HTR-8/SVneo (cell line): Measurements from ENCODE around the gene MEPCE.
"Not testable (repeated sequence)": the region's sequence is repeated elsewhere in the genome, so short reads cannot be mapped to it uniquely, and the experiment has no call there.

Source experiments
- DNase-seq: peaks from one replicate; pipeline ENCODE4 v3.0.0; 2011; ENCODE audit warnings: low spot score, mixed read lengths; ENCODE audit not compliant: insufficient read length
- FAIRE-seq: peaks from 2 replicates; lab custom pipeline; 2011; peaks lifted over from hg19 to GRCh38; lab: Jason Lieb, UNC

Gene MEPCE

GRCh38 chr7:100432621-100433275 lies 3.1 kb downstream of the MEPCE start:
- no peak for FAIRE-seq
- DNase-seq, result no peak

- no peak for DNase-seq
- no peak for FAIRE-seq
These were observed 3.6 kb downstream of the MEPCE start for GRCh38 chr7:100433276-100433591.

DNA sequence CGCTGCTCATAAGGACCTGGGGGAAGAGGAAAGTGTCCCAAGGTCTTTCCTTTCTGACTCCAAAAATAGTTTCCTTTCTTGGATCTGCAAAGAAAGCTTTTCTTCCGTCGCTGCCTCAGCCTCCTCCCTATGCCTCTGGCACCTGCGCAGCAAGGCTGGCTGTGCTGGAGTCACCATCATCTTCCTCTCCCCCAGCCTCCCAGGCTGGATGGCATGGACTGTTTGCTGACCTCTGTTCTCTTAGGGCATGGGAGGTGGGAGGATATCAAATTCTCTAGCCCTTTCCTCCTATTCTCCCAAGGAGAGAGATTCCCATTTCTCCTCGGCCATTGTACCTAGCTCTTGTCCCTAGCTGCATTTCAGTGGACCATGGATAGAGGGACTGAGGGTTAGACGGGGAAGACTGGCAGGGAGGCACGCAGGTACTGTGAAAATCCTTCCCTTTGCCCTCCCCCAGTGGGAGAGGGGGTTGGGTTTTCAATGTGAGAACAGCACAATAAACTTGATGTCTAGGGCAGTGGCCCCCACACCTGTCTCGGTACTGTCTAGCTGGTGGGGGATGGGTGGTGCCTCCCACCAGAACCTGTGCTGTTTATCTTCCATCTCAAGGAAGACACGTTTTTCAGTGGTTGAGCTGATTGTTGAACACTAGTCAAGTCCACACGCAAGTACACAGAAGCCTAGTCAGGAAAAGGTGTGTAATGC lies 4.1 kb downstream of the MEPCE start:
- FAIRE-seq (no peak), DNase-seq (no peak)

GRCh38 chr7:100434297-100435144 lies 4.9 kb downstream of the MEPCE start:
- DNase-seq (no peak), FAIRE-seq (no peak)

DNA sequence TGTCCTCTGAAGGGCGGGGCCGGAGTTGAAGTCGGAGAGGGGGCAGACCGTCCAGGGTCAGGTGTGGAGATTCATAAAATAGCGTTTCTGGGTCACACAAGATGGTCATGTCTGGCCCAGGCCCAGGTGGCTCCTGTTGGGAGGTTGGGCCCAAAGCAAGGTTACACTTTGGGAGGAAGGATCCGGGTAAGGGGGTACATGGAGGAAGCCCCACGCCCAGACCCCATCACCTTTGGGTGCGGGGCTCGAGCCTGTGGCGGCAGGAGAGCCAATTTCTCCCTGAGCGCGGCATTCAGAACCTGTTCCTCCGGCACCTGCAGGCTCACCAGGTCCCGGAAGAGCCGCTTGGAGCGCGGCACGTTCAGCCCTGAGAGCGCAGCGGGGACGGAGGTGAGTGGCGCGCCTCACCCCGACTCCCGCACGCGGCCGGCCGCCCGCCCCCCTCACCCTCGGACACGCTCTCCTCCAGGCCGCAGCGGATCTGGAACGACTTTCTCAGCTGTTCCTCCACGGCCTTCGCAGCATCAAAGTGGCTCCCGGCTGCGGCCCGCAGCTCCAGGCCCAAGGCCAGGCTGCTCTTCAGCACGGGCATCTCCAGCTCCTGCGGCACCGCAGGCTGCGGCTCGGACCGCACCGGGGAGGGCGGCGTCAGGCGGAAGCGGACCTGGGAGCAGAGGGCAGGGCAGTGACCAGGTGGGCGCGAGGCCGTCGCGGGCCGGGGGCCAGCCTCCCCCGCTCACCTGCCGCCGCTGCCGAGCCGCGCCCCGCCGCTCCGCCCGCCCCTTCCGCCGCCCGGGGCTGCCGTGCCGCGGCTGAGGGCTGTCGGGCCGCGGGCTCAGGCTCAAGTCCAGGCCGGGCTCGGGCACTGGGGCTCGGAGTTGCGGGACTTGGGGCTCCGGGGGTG lies 6.0 kb downstream of the MEPCE start:
- DNase-seq (no peak), FAIRE-seq (no peak)

- DNase-seq (no peak), FAIRE-seq (no peak)
These were observed 7.8 kb downstream of the MEPCE start for GRCh38 chr7:100437150-100438100.

- no peak for FAIRE-seq
- no peak for DNase-seq
These were observed 8.5 kb downstream of the MEPCE start for GRCh38 chr7:100438172-100438571.

DNA sequence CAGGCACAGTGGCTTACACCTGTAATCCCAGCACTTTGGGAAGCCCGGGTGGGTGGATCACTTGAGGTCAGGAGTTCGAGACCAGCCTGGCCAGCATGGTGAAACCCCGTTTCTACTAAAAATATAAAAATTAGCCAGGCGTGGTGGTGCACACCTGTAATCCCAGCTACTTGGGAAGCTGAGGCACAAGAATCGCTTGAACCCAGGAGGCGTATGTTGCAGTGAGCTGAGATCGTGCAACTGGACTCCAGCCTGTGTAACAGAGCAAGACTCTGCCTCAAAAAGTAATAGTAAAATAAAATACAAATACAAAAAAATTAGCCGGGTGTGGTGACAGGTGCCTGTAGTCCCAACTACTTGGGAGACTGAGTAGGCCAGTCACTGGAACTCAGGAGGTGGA lies 9.1 kb downstream of the MEPCE start:
- not testable (repeated sequence) for FAIRE-seq, DNase-seq

GRCh38 chr7:100439244-100439643 lies 9.6 kb downstream of the MEPCE start:
- not testable (repeated sequence) for FAIRE-seq, DNase-seq

DNA sequence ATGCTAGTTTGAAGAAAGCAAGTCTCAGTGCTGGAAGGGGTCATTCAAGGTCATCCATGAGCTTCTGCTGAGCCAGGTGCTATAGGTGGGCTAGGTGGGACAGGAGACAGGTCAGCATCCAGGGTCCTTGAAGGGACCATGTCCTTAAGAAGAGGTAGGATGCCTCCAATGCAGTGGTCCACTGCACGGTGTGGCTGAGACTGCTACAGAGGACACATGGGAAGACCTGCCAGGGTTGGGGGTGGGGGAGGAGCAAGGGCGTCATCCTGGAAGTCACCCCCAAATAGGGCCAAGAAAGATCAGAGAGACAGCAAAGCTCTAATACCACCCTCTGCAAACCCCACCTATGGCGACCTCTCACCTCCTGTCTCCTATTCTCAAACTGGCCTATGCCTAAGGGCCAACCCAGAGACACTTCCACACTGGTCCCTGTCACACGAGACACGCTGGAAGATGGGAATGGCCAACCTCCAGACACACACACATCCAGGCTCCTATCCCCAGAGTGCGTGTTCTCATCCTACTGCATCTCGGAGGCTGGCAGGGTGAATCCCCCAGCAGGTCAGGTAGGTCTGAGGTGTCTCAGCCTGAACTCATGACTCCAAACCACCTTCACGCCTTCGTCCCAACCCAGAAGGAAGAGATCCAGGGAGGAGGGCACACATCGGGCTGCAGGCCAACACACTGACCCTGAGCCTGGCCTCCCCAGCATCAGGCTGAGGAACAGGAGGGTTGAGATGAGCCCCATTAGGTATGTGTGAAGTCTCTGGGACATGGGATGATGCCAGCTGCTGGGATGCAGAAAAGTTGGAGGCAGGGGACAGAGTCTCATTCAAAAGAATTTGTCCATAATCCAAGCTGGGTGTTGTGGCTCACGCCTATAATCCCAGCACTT lies 12.3 kb downstream of the MEPCE start:
- DNase-seq (no peak), FAIRE-seq (no peak)

DNA sequence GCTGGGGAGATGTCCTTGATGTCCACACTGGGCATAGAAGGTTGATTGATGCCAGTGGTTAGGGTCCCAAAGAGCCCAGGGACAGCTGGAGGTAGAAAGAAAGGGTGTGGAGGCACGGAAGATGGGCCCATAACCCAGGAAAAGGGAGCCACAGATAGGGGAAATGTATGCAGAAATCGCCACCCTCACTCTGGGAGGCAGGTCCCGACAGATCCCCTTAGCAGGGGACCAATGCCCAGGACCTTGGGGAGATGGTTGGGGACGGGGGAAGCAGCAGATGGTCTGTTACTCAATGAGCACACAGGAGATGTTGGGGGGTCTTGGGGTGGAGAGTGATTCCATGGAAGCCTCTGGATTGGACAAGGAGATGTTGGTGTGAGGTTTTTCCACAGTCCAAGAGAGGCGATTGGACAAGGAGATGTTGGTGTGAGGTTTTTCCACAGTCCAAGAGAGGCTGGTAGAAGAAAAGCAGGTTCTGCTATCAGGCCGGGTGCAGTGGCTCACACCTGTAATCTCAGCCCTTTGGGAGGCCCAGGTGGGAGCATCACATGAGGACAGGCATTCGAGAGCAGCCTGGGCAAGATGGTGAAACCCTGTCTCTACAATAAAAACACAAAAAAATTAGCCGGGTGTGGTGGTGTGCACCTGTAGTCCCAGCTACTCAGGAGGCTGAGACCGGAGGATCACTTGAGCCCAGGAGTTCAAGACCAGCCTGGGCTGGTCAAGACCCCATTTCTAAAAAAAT lies 13.6 kb downstream of the MEPCE start:
- FAIRE-seq (no peak), DNase-seq (no peak)

DNA sequence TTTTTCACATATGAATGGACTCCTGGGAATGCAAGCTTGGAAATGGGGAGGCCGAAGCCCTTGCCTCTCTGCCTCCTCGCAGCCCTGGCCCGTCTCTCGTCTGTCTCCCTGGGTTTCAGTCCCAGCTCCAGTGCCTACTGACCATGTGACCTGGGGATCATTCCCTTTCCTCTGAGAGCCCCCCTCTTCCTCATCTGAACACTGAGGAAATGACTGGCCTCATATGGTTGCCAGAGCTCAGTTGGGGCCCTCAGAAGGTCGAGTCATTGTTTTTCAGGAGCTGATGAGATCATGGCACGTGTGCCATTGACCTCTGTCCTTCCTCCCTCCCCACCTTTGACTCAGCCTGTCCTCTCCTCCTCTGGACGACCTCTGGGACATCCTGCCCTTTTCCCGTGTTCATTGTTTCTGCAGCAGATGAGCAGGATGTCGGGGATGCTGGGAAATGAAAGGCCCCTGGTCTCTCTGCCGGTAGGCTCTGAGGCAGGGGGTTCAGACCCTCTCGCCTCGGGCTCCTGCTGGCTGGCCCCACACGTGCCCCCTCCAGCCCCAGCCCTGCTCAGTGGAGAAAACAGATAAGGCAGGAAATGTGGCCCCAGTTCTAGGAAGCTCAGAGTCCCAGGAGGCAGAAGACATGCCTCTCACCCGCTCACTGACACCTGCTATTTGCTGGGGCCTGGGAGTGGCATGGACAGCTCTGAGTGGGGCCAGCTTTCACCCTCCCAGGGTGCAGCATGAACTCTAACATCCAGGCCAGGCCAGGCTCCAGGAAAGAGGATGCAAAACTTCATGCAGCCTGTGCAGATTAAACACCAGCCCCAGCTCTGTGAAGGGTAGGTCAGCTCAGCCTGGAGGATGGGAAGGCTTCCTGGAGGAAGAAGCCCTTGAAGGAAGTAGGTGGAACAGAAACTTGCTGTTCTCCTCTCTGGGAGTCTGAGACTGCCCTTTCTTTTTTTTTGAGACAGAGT lies 15.0 kb downstream of the MEPCE start:
- DNase-seq (no peak), FAIRE-seq (no peak)

GRCh38 chr7:100446040-100446439 lies 16.4 kb downstream of the MEPCE start:
- DNase-seq, result no peak

GRCh38 chr7:100447363-100447762 lies 17.7 kb downstream of the MEPCE start:
- DNase-seq, FAIRE-seq: not testable (repeated sequence)

More at GRCh38 chr7:100446040-100446439, 16.4 kb downstream of the MEPCE start:
- FAIRE-seq, result no peak

- FAIRE-seq (no peak), DNase-seq (no peak)
These were observed 19.7 kb downstream of the MEPCE start for GRCh38 chr7:100449190-100449795.

- FAIRE-seq (no peak), DNase-seq (no peak)
These were observed 22.9 kb downstream of the MEPCE start for GRCh38 chr7:100452513-100452912.
